Neural cell (in vitro differentiated cells): ENCODE data around the gene CORO2A.

Source experiments
- EP300 ChIP-seq: fragments of 450-650 bp; conservative IDR thresholded peaks from 2 replicates; pipeline ENCODE4 v1.6.1; 2014; ENCODE audit warnings: antibody characterized with exemption, mild to moderate bottlenecking, moderate library complexity; ENCODE audit not compliant: poor library complexity, severe bottlenecking
- EZH2 ChIP-seq: fragments of 200-600, 300-800 bp; shearing (Covaris generic), sonication (generic); IDR thresholded peaks from 2 replicates; pipeline ENCODE4 v1.6.1; 2014; ENCODE audit warnings: antibody characterized with exemption, low read length, borderline replicate concordance, mild to moderate bottlenecking; ENCODE audit not compliant: insufficient read depth, poor library complexity, severe bottlenecking
- TAF1 ChIP-seq: IDR thresholded peaks from 2 replicates; pipeline ENCODE4 v1.6.1; 2012; ENCODE audit warnings: low read depth
- TF ChIP-seq, protein P1 (sequence below): fragments of 450-650 bp; IDR thresholded peaks from 2 replicates; pipeline ENCODE4 v1.5.1; 2014; ENCODE audit warnings: antibody characterized with exemption, mild to moderate bottlenecking, moderate library complexity; ENCODE audit not compliant: poor library complexity, severe bottlenecking
- TF ChIP-seq, protein P2 (sequence below): IDR thresholded peaks from 2 replicates; pipeline ENCODE4 v1.6.1; 2012; ENCODE audit warnings: borderline replicate concordance

- TF ChIP-seq, protein P1, sequence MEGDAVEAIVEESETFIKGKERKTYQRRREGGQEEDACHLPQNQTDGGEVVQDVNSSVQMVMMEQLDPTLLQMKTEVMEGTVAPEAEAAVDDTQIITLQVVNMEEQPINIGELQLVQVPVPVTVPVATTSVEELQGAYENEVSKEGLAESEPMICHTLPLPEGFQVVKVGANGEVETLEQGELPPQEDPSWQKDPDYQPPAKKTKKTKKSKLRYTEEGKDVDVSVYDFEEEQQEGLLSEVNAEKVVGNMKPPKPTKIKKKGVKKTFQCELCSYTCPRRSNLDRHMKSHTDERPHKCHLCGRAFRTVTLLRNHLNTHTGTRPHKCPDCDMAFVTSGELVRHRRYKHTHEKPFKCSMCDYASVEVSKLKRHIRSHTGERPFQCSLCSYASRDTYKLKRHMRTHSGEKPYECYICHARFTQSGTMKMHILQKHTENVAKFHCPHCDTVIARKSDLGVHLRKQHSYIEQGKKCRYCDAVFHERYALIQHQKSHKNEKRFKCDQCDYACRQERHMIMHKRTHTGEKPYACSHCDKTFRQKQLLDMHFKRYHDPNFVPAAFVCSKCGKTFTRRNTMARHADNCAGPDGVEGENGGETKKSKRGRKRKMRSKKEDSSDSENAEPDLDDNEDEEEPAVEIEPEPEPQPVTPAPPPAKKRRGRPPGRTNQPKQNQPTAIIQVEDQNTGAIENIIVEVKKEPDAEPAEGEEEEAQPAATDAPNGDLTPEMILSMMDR: no peak
- TF ChIP-seq EP300 (no peak), TAF1 (no peak), EZH2 (no peak)
- TF ChIP-seq, protein P2, sequence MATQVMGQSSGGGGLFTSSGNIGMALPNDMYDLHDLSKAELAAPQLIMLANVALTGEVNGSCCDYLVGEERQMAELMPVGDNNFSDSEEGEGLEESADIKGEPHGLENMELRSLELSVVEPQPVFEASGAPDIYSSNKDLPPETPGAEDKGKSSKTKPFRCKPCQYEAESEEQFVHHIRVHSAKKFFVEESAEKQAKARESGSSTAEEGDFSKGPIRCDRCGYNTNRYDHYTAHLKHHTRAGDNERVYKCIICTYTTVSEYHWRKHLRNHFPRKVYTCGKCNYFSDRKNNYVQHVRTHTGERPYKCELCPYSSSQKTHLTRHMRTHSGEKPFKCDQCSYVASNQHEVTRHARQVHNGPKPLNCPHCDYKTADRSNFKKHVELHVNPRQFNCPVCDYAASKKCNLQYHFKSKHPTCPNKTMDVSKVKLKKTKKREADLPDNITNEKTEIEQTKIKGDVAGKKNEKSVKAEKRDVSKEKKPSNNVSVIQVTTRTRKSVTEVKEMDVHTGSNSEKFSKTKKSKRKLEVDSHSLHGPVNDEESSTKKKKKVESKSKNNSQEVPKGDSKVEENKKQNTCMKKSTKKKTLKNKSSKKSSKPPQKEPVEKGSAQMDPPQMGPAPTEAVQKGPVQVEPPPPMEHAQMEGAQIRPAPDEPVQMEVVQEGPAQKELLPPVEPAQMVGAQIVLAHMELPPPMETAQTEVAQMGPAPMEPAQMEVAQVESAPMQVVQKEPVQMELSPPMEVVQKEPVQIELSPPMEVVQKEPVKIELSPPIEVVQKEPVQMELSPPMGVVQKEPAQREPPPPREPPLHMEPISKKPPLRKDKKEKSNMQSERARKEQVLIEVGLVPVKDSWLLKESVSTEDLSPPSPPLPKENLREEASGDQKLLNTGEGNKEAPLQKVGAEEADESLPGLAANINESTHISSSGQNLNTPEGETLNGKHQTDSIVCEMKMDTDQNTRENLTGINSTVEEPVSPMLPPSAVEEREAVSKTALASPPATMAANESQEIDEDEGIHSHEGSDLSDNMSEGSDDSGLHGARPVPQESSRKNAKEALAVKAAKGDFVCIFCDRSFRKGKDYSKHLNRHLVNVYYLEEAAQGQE: no peak
Measured at GRCh38 chr9:98104445-98104881, 88.0 kb downstream of the CORO2A start.
